ENCODE results near the gene NLRP9.
A peak's percentile ranks its signal among the peaks of the same experiment; 100 is the strongest.
"Not testable (repeated sequence)": the region's sequence is repeated elsewhere in the genome, so short reads cannot be mapped to it uniquely, and the experiment has no call there.

The NLRP9 gene

DNA sequence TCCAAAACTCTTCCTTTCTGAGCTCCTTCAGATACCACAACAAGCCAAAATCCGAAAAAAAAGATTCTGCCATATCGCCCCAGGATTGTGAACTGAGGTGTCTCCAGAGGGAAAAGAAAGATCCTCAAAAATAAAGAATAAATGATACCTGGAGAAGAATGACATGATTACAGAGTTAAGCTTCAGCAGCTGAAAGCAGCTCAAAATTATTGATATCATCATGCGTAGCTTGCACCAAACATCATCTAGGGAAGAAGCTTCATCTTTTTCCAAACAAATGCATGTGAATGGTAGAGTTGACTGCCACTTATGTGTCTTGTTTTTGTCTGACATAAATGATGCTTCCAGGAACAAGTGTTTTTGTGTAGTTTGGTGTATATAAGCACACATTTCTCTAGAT lies at the start of gene NLRP9:
Gene NLRP9, minus strand, starts transcription at position 101 of the 400 bp plus-strand sequence. Its CDS starts 28 bp downstream, at position 73.
- Histone ChIP-seq H3K27ac (ENCODE audit: low read depth, low read length) (no peak within 1 kb of the TSS), H3K4me1 (ENCODE audit: control insufficient read depth, low read length) (no peaks in the 10 kb centered on the region), H3K79me2 (ENCODE audit: control insufficient read depth, low read length) (no peaks in the 10 kb centered on the region), H3K9me3 (ENCODE audit: control insufficient read depth, insufficient read depth, low read length) (no peaks in the 10 kb centered on the region), H3K9me2 (replicated peaks; ENCODE audit: control insufficient read depth, low read length) (no peaks in the 10 kb centered on the region), H3K4me2 (ENCODE audit: low read length) (no peak within 1 kb of the TSS), H3K27me3 (ENCODE audit: control insufficient read depth, low read length) (no peaks in the 10 kb centered on the region; the same call in 1 of the 2 replicates), H3K36me3 (ENCODE audit: control insufficient read depth, low read length) (no peaks in the 10 kb centered on the region), H3K4me3 (ENCODE audit: low read length) (no peak within 1 kb of the TSS), H3F3A (ENCODE audit: control insufficient read depth, insufficient read depth) (no peaks in the 10 kb centered on the region), H4K20me1 (ENCODE audit: control insufficient read depth, insufficient read depth, low read depth, low read length) (no peaks in the 10 kb centered on the region)
- TF ChIP-seq, protein P1, sequence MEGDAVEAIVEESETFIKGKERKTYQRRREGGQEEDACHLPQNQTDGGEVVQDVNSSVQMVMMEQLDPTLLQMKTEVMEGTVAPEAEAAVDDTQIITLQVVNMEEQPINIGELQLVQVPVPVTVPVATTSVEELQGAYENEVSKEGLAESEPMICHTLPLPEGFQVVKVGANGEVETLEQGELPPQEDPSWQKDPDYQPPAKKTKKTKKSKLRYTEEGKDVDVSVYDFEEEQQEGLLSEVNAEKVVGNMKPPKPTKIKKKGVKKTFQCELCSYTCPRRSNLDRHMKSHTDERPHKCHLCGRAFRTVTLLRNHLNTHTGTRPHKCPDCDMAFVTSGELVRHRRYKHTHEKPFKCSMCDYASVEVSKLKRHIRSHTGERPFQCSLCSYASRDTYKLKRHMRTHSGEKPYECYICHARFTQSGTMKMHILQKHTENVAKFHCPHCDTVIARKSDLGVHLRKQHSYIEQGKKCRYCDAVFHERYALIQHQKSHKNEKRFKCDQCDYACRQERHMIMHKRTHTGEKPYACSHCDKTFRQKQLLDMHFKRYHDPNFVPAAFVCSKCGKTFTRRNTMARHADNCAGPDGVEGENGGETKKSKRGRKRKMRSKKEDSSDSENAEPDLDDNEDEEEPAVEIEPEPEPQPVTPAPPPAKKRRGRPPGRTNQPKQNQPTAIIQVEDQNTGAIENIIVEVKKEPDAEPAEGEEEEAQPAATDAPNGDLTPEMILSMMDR (IDR thresholded peaks at IDR 0.05; ENCODE audit: low read depth, low read length, poor library complexity, severe bottlenecking), result no peak
- TF ChIP-seq EZH2phosphoT487 (IDR thresholded peaks at IDR 0.05; ENCODE audit: borderline replicate concordance, low read length), result no peak

DNA sequence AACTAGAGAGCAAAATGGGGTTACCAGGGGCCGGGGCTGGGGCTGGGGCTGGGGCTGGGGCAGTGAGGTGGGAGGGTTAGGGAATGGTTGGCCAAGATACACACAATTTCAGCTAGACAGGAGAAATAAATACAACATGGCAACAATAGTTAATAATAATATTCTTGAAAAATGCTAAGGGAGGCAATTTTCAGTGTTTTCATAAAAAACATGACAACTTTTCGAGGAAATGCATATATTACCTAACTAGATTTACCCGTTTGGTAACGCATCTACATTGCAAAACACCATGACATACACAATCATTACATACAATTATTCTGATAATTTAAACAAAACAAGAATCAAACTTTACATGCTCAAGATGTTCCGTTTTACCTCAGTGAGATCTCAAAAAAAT lies 42.9 kb upstream of the NLRP9 start:
- Histone ChIP-seq H3K9me3 (ENCODE audit: control insufficient read depth, insufficient read depth, low read length) (no peaks in the 10 kb centered on the region), H3K9me2 (replicated peaks; ENCODE audit: control insufficient read depth, low read length) (no peaks in the 10 kb centered on the region), H3K79me2 (ENCODE audit: control insufficient read depth, low read length) (no peaks in the 10 kb centered on the region), H3K4me1 (ENCODE audit: control insufficient read depth, low read length) (no peaks in the 10 kb centered on the region), H3K27me3 (ENCODE audit: control insufficient read depth, low read length) (no peaks in the 10 kb centered on the region), H3K27ac (ENCODE audit: low read depth, low read length) (no peak overlapping the region), H4K20me1 (ENCODE audit: control insufficient read depth, insufficient read depth, low read depth, low read length) (no peaks in the 10 kb centered on the region), H3K4me2 (ENCODE audit: low read length) (no peak overlapping the region), H3K36me3 (ENCODE audit: control insufficient read depth, low read length) (no peaks in the 10 kb centered on the region), H3K4me3 (ENCODE audit: low read length) (no peak overlapping the region), H3F3A (ENCODE audit: control insufficient read depth, insufficient read depth) (no peaks in the 10 kb centered on the region)
- TF ChIP-seq, protein P1 (IDR thresholded peaks at IDR 0.05; ENCODE audit: low read depth, low read length, poor library complexity, severe bottlenecking), result no peak

DNA sequence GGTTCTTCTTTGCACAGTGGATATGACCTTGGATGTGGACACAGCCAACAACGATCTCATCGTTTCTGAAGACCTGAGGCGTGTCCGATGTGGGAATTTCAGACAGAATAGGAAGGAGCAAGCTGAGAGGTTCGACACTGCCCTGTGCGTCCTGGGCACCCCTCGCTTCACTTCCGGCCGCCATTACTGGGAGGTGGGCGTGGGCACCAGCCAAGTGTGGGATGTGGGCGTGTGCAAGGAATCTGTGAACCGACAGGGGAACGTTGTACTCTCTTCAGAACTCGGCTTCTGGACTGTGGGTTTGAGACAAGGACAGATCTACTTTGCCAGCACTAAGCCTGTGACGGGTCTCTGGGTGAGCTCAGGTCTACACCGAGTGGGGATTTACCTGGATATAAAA lies 40.1 kb upstream of the NLRP9 start:
- no peak for TF ChIP-seq EZH2phosphoT487 (IDR thresholded peaks at IDR 0.05; ENCODE audit: borderline replicate concordance, low read length)
- TF ChIP-seq, protein P1 (IDR thresholded peaks at IDR 0.05; ENCODE audit: low read depth, low read length, poor library complexity, severe bottlenecking), result no peak
- Histone ChIP-seq H3K9me2 (replicated peaks; ENCODE audit: control insufficient read depth, low read length) (no peaks in the 10 kb centered on the region), H3K79me2 (ENCODE audit: control insufficient read depth, low read length) (no peaks in the 10 kb centered on the region), H3K27ac (ENCODE audit: low read depth, low read length) (no peak overlapping the region), H3K4me1 (ENCODE audit: control insufficient read depth, low read length) (no peaks in the 10 kb centered on the region), H3K4me2 (ENCODE audit: low read length) (no peak overlapping the region), H3K9me3 (ENCODE audit: control insufficient read depth, insufficient read depth, low read length) (no peaks in the 10 kb centered on the region), H3K27me3 (ENCODE audit: control insufficient read depth, low read length) (no peaks in the 10 kb centered on the region), H4K20me1 (ENCODE audit: control insufficient read depth, insufficient read depth, low read depth, low read length) (no peaks in the 10 kb centered on the region), H3F3A (ENCODE audit: control insufficient read depth, insufficient read depth) (no peaks in the 10 kb centered on the region), H3K4me3 (ENCODE audit: low read length) (no peak overlapping the region), H3K36me3 (ENCODE audit: control insufficient read depth, low read length) (no peaks in the 10 kb centered on the region)

DNA sequence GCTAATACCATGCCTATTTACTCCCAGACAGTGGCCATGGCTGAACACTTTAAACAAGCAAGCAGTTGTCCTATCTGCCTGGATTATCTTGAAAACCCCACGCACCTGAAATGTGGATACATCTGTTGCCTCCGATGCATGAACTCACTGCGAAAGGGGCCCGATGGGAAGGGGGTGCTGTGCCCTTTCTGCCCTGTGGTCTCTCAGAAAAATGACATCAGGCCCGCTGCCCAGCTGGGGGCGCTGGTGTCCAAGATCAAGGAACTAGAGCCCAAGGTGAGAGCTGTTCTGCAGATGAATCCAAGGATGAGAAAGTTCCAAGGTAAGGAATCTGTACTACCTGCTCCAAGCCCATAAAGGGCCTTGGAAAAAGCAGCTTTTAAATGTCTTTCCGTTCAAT lies 39.3 kb upstream of the NLRP9 start:
- no peaks in the 10 kb centered on the region for H3K4me1 ChIP-seq (ENCODE audit: control insufficient read depth, low read length)
- no peaks in the 10 kb centered on the region for H3K9me3 ChIP-seq (ENCODE audit: control insufficient read depth, insufficient read depth, low read length)
- H3K79me2 ChIP-seq (ENCODE audit: control insufficient read depth, low read length), result no peaks in the 10 kb centered on the region
- H3K4me2 ChIP-seq (ENCODE audit: low read length), result no peak overlapping the region
- H3F3A ChIP-seq (ENCODE audit: control insufficient read depth, insufficient read depth), result no peaks in the 10 kb centered on the region
- H3K27ac ChIP-seq (ENCODE audit: low read depth, low read length), result no peak overlapping the region
- no peak overlapping the region for H3K4me3 ChIP-seq (ENCODE audit: low read length)
- H3K9me2 ChIP-seq (replicated peaks; ENCODE audit: control insufficient read depth, low read length), result no peaks in the 10 kb centered on the region
- H3K36me3 ChIP-seq (ENCODE audit: control insufficient read depth, low read length), result no peaks in the 10 kb centered on the region
- TF ChIP-seq EZH2phosphoT487 (IDR thresholded peaks at IDR 0.05; ENCODE audit: borderline replicate concordance, low read length), result no peak
- TF ChIP-seq, protein P1 (IDR thresholded peaks at IDR 0.05; ENCODE audit: low read depth, low read length, poor library complexity, severe bottlenecking), result peak; percentile 84
- H4K20me1 ChIP-seq (ENCODE audit: control insufficient read depth, insufficient read depth, low read depth, low read length), result no peaks in the 10 kb centered on the region
- H3K27me3 ChIP-seq (ENCODE audit: control insufficient read depth, low read length), result no peaks in the 10 kb centered on the region

DNA sequence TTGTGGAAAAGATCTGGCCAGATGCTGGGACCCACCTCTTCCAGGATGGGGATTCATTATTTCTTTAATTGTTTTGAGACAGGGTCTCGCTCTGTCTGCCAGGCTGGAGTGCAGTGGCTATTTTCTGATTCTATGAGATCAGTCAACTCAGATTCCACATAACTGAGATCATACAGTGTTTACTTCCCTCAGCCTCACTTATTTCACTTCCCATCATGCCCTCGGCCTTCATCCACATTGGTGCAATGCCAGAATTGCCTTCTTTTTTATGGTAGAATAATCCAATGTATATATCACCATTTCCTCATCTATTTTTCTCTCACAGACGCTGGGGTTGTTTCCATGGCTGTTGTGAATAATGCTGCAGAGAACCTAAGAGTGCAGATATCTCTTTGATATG lies 31.4 kb upstream of the NLRP9 start:
- H3K36me3 ChIP-seq (ENCODE audit: control insufficient read depth, low read length); H3K27me3 ChIP-seq (ENCODE audit: control insufficient read depth, low read length); H3F3A ChIP-seq (ENCODE audit: control insufficient read depth, insufficient read depth); H3K4me3 ChIP-seq (ENCODE audit: low read length); H3K4me1 ChIP-seq (ENCODE audit: control insufficient read depth, low read length); H3K4me2 ChIP-seq (ENCODE audit: low read length); H3K9me2 ChIP-seq (replicated peaks; ENCODE audit: control insufficient read depth, low read length); H3K9me3 ChIP-seq (ENCODE audit: control insufficient read depth, insufficient read depth, low read length); H4K20me1 ChIP-seq (ENCODE audit: control insufficient read depth, insufficient read depth, low read depth, low read length); H3K79me2 ChIP-seq (ENCODE audit: control insufficient read depth, low read length); H3K27ac ChIP-seq (ENCODE audit: low read depth, low read length): not testable (repeated sequence)
